Type B pancreatic cell (in vitro differentiated cells): Measurements from ENCODE around the gene HRNR. TPM values are rescaled to one million over a fixed set of nuclear protein-coding genes. Genes with fewer than 3 reads are reported as not detected.
A peak's percentile ranks its signal among the peaks of the same experiment; 100 is the strongest.
"Not testable (repeated sequence)": the region's sequence is repeated elsewhere in the genome, so short reads cannot be mapped to it uniquely, and the experiment has no call there.

Experiments used
- DNase-seq: peaks from one replicate; pipeline ENCODE4 v3.0.0; 2021; ENCODE audit warnings: mixed read lengths; ENCODE audit not compliant: unreplicated experiment; ENCODE audit errors: extremely low spot score
- H3K27ac Mint-ChIP-seq: 2 replicates; pipeline ENCODE4 v1.8.0; 2021; ENCODE audit warnings: mild to moderate bottlenecking, mixed read lengths
- H3K27me3 Mint-ChIP-seq: 2 replicates; pipeline ENCODE4 v1.8.0; 2021; ENCODE audit warnings: mixed read lengths
- H3K36me3 Mint-ChIP-seq: 2 replicates; pipeline ENCODE4 v1.8.0; 2021; ENCODE audit warnings: mixed read lengths
- H3K4me1 Mint-ChIP-seq: one replicate; pipeline ENCODE4 v1.8.0; 2021; ENCODE audit warnings: mixed read lengths; ENCODE audit not compliant: unreplicated experiment
- H3K4me3 Mint-ChIP-seq: 2 replicates; pipeline ENCODE4 v1.8.0; 2021; ENCODE audit warnings: mild to moderate bottlenecking, mixed read lengths
- H3K9me3 Mint-ChIP-seq: 2 replicates; pipeline ENCODE4 v1.8.0; 2021; ENCODE audit warnings: mixed read lengths
- total RNA-seq: library from RNA; stranded (reverse); gene quantifications from 2 replicates; pipeline ENCODE4 v1.2.1, GENCODE V29; 2021; ENCODE audit warnings: low replicate concordance
- TF ChIP-seq, protein P1 (sequence below): fragments of 200-600 bp; sonication (generic); conservative IDR thresholded peaks from 2 replicates; pipeline ENCODE4 v1.5.0; 2021; ENCODE audit warnings: antibody characterized with exemption, mild to moderate bottlenecking

HRNR gene
- total RNA-seq, 1 donor from 2014 or later = not detected

DNA sequence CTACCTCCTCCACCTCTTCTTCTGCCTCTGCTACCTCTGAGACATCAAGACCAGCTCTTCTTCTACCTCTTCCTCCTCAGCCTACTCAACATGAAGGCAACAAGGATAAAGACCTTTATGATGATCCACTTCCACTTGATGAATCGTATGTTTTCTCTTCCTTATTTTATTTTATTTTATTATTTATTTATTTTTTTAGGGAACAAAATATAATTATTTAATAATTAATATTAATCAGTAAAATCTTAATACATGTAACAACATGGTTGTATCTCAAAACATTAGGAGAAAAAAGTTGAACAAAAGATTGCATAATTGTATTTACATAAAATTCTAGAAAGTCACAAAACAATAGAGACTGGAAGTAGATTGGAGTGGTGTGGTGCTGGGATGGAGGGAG is 13.1 kb upstream of the HRNR start:
- Mint-ChIP-seq H3K4me1 (no peaks in the 10 kb centered on the region), H3K4me3 (no peak overlapping the region), H3K27me3 (no peaks in the 10 kb centered on the region), H3K27ac (no peak overlapping the region), H3K9me3 (no peaks in the 10 kb centered on the region), H3K36me3 (no peaks in the 10 kb centered on the region)
- TF ChIP-seq, protein P1, sequence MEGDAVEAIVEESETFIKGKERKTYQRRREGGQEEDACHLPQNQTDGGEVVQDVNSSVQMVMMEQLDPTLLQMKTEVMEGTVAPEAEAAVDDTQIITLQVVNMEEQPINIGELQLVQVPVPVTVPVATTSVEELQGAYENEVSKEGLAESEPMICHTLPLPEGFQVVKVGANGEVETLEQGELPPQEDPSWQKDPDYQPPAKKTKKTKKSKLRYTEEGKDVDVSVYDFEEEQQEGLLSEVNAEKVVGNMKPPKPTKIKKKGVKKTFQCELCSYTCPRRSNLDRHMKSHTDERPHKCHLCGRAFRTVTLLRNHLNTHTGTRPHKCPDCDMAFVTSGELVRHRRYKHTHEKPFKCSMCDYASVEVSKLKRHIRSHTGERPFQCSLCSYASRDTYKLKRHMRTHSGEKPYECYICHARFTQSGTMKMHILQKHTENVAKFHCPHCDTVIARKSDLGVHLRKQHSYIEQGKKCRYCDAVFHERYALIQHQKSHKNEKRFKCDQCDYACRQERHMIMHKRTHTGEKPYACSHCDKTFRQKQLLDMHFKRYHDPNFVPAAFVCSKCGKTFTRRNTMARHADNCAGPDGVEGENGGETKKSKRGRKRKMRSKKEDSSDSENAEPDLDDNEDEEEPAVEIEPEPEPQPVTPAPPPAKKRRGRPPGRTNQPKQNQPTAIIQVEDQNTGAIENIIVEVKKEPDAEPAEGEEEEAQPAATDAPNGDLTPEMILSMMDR = no peak
- DNase-seq = no peak

DNA sequence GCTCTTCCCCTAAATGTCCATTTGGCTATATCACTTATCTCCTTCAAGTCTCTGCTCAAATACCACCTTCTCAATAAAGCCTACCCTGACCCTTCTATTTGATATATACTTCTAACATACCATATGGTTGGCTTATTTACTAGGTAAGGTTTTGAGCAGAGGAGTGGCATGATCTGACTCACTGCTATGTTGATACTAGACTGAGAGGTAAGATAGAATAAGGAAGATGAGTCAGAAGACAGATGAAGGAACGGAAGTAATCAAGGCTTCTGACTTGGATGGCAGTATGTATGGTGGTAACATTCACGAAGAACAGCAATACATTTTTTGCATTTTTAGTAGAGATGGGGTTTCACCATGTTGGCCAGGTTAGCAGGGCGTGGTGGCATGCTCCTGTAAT is 4.8 kb upstream of the HRNR start:
- Mint-ChIP-seq H3K36me3 (no peaks in the 10 kb centered on the region), H3K4me3 (no peak overlapping the region), H3K9me3 (no peaks in the 10 kb centered on the region), H3K27me3 (no peaks in the 10 kb centered on the region), H3K27ac (no peak overlapping the region), H3K4me1 (no peaks in the 10 kb centered on the region)
- no peak for DNase-seq
- TF ChIP-seq, protein P1 = no peak

GRCh38 chr1:152227310-152227928 is 3.4 kb upstream of the HRNR start:
- Mint-ChIP-seq H3K36me3 (no peaks in the 10 kb centered on the region), H3K4me1 (no peaks in the 10 kb centered on the region), H3K4me3 (no peak overlapping the region), H3K27me3 (no peaks in the 10 kb centered on the region), H3K27ac (no peak overlapping the region), H3K9me3 (no peaks in the 10 kb centered on the region)
- no peak for DNase-seq
- TF ChIP-seq, protein P1 = no peak

DNA sequence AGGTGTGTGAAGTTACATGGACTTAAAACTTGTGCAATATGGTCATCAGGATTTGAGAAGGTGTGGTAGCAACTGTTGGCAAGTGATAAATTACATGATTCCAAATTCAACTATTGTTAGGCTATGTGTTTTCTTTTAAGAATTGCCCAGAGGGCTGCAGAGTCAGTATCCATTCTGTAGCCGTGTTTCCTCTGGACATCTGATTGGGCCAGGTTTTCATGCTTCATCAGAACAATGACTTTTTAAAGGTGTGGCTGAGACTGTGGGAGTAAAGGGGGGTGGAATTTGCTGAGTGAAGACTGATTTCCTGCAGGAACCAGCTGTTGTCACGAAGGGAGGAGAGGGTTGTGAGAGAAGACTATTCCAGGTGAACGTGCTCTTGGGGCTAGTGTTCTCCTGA is 1.7 kb upstream of the HRNR start:
- Mint-ChIP-seq H3K4me1 (no peaks in the 10 kb centered on the region), H3K9me3 (no peaks in the 10 kb centered on the region), H3K27ac (peak overlapping the region; percentile 22), H3K4me3 (no peak overlapping the region), H3K27me3 (no peaks in the 10 kb centered on the region), H3K36me3 (no peaks in the 10 kb centered on the region)
- TF ChIP-seq, protein P1 = no peak
- no peak for DNase-seq

DNA sequence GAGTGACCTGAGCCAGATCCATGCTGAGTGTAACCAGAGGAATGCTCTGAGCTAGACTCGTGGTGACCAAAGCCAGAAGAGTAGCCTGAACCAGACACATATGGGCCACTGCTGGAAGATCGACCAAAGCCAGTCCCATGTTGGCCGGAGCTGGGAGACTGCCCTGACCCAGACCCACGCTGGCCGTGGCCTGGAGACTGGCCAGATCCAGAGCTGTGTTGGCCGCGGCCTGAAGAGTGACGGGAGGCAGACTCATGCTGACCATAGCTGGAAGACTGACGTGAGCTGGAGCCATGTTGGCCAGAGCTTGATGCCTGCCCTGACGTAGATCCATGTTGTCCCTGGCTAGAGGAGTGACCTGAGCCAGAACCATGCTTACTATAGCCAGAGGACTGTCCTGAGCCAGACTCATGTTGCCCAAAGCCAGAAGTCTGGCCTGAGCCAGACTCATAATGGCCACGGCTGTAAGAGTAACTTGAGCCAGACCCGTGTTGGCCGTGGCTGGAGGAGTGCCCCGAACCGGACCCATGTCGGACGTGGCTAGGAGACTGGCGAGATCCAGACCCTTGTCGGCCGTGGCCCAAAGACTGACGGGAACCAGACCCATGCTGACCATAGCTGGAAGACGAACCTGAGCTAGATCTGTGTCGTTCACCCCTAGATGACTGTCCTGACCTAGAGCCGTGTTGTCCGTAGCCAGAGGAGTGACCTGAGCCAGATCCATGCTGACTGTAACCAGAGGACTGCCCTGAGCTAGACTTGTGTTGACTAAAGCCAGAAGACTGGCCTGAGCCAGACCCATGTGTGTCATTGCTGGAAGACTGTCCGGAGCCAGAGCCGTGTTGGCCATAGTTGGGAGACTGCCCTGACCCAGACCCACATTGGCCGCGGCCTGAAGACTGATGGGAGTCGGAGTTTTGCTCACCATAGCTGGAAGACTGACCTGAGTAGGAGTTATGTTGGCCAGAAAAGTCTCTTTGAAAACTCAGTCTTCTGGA is 3.5 kb downstream of the HRNR start:
- Mint-ChIP-seq H3K9me3 (peaks cover 5% of the 10 kb centered on the region), H3K27me3 (no peaks in the 10 kb centered on the region), H3K36me3 (no peaks in the 10 kb centered on the region), H3K27ac (no peak overlapping the region), H3K4me1 (no peaks in the 10 kb centered on the region), H3K4me3 (no peak overlapping the region)
- TF ChIP-seq, protein P1 = no peak
- no peak for DNase-seq

GRCh38 chr1:152219438-152219837 is 4.6 kb downstream of the HRNR start:
- not testable (repeated sequence) for H3K4me1 Mint-ChIP-seq, H3K9me3 Mint-ChIP-seq, H3K27ac Mint-ChIP-seq, H3K4me3 Mint-ChIP-seq, DNase-seq, H3K36me3 Mint-ChIP-seq, H3K27me3 Mint-ChIP-seq
